Bronchial epithelial cell (primary cell): ENCODE data around the gene GFER. TPM values are rescaled to one million over a fixed set of nuclear protein-coding genes. Genes with fewer than 3 reads are reported as not detected.

ENCODE experiments used
- DNase-seq: peaks from one replicate; pipeline ENCODE4 v3.0.0-alpha.2; 2010; ENCODE audit warnings: low read depth
- FAIRE-seq: peaks from 2 replicates; lab custom pipeline; 2011; peaks lifted over from hg19 to GRCh38; lab: Jason Lieb, UNC
- H3K27me3 ChIP-seq: 2 replicates; pipeline ENCODE4 v1.5.1; 2011; ENCODE audit warnings: low read length; ENCODE audit not compliant: control insufficient read depth, insufficient read depth
- H3K36me3 ChIP-seq: 2 replicates; pipeline ENCODE4 v1.5.1; 2011; ENCODE audit warnings: low read length; ENCODE audit not compliant: control insufficient read depth, insufficient read depth
- H3K4me3 ChIP-seq: 2 replicates; pipeline ENCODE4 v1.5.1; 2011; ENCODE audit warnings: mild to moderate bottlenecking, low read depth, low read length, control low read depth
- CTCF ChIP-seq: IDR thresholded peaks from 2 replicates; pipeline ENCODE4 v1.5.1; 2011; ENCODE audit warnings: mild to moderate bottlenecking, moderate library complexity, low read length, control low read depth, inconsistent platforms; ENCODE audit not compliant: insufficient read depth, severe bottlenecking
- total RNA-seq: library from RNA; depleted of rRNA; stranded (reverse); fragments of >200 nt; gene quantifications from 2 replicates; pipeline ENCODE4 v1.2.1, GENCODE V29; 2014

Gene GFER
- total RNA-seq, 1 donor from 2014 or later = 16.1 TPM

GRCh38 chr16:2023092-2024031 is 39.4 kb downstream of the GFER start:
- FAIRE-seq (no peak), DNase-seq (peak; percentile 67)
- H3K4me3 ChIP-seq = peak overlapping the region; percentile 14
- peak; percentile 99 for TF ChIP-seq CTCF
- H3K27me3 ChIP-seq = peaks cover 11% of the 10 kb centered on the region
- H3K36me3 ChIP-seq = no peaks in the 10 kb centered on the region

DNA sequence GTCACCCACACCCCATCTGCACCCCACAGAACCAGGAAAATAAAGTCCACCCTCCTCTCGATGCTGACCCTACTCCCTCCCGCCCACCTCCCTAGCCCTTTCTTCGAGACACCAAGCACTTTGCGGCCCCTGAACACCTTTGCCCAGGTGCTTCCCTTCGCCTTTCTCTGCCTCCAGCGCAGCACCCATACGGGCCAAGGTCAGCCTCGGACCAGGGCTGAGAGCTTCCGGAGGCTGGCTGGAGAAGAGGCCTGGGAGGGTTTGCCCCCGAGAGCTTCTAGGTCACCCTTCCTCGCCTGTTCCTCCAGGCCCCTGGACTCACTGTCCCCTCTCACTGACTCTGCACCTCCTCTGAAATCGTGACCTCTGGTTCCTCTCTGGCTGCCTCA is 40.0 kb downstream of the GFER start:
- H3K36me3 ChIP-seq = no peaks in the 10 kb centered on the region
- no peak for FAIRE-seq
- DNase-seq = no peak
- H3K4me3 ChIP-seq = no peak overlapping the region
- peaks cover 10% of the 10 kb centered on the region for H3K27me3 ChIP-seq
- TF ChIP-seq CTCF = no peak

DNA sequence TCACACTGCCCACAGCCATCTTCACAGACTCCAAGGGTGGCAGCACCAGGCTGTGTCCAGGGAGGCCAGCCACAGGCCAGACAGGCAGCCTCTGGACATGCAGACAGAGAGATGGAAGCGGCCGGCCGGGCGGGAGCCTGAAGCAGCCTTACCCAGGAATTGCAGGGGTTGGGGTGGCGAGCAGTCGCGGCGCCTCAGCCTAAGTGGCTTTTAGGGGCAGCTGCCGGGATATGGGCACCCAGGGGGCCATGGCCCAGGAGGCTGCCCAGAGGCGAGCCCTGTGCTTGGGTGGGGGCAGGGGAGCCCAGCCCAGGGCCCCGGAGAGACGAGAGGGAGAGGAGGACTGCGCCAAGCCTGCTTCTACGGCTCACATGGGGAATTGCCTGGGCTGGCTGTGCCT is 41.3 kb downstream of the GFER start:
- DNase-seq = no peak
- FAIRE-seq = no peak
- H3K36me3 ChIP-seq = no peaks in the 10 kb centered on the region
- peaks cover 4% of the 10 kb centered on the region for H3K27me3 ChIP-seq
- H3K4me3 ChIP-seq = no peak overlapping the region
- TF ChIP-seq CTCF = no peak

DNA sequence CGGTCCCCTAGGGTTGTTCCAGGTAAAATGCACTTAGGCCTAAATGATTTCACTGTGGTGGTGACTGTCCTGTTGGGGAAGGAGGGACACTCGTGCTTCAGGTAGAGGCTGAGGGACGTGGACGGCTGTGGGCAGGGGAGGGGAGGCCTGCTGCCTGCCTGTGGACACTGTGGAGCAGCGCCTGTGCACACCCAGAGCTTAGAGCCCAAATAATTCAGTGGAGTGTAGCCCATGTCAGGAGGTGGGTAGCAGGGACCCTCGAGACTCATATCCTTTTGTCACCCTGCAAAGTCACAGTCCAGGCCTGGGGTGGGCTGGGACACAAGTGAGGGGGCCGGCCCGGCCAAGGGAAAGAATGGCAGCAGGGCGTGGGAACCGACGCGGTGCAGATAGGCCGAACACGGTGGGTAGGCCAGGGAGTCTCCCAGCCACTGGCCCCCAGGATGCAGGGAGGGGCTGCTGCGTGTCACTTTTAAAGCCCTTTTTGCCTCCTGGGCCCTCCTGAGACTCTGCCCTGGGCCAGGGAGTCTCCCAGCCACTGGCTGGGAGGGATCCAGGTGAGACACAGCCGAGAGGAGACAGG is 42.0 kb downstream of the GFER start:
- Histone ChIP-seq H3K4me3 (no peak overlapping the region), H3K27me3 (no peaks in the 10 kb centered on the region), H3K36me3 (no peaks in the 10 kb centered on the region)
- TF ChIP-seq CTCF = no peak
- FAIRE-seq (no peak), DNase-seq (no peak)

DNA sequence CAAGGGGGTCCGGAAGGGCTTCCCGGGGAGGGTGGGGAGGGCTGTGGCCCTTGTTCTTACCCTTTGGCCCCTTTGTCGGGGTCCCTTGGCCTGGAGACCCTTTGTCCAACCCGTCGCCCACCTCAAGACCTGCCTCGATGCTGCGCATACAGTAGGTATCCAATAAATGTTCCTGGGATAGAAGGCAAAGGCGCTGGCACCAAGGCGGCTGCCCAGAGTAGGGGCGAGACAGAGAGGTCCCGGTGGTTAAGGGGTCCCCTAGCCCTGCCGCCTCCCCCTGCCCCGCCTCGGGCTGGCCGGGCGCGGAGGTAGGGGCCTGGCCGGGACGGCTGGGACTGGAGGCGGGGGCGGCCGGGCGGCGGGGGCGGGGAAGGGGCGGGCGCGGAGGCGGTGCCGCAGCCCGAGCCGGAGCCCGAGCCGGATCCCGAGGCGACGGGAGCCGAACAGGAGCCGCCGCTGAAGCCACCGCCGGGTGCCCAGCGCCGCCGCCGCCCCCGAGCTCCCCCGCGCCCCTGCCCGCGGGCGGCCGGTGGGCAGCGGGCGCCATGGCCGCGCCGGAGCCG is 42.5 kb downstream of the GFER start, which contains the start of gene NHERF2:
NHERF2 (plus strand) TSS at position 442 of the 563 bp plus-strand sequence; CDS start at position 546, 104 bp downstream.
- no peak for TF ChIP-seq CTCF
- no peaks in the 10 kb centered on the region for H3K36me3 ChIP-seq
- DNase-seq (no peak), FAIRE-seq (no peak)
- H3K27me3 ChIP-seq = no peaks in the 10 kb centered on the region
- H3K4me3 ChIP-seq = peak within 1 kb of the TSS; percentile 31
